ENCODE measurements around the gene RCAN2. TPM values are rescaled to one million over a fixed set of nuclear protein-coding genes. Genes with fewer than 3 reads are reported as not detected.
A peak's percentile ranks its signal among the peaks of the same experiment; 100 is the strongest.

The RCAN2 gene
- total RNA-seq, 1 experiment from 2014 or later = not detected

GRCh38 chr6:46189726-46190125 lies 301.5 kb downstream of the RCAN2 start:
- no peak for DNase-seq (ENCODE audit: low read depth)
- in situ Hi-C loops (cut with HindIII; ENCODE audit: low pct_unique_long_range_greater_than_20kb, low sequenced_read_pairs) = no loop called here

GRCh38 chr6:46186583-46186982 lies 304.7 kb downstream of the RCAN2 start:
- peak; percentile 34 for DNase-seq (ENCODE audit: low read depth)
- in situ Hi-C loops (cut with HindIII; ENCODE audit: low pct_unique_long_range_greater_than_20kb, low sequenced_read_pairs) = no loop called here

GRCh38 chr6:46184114-46184513 lies 307.1 kb downstream of the RCAN2 start:
- in situ Hi-C loops (cut with HindIII; ENCODE audit: low pct_unique_long_range_greater_than_20kb, low sequenced_read_pairs) = no loop called here
- no peak for DNase-seq (ENCODE audit: low read depth)

- in situ Hi-C loops (cut with HindIII; ENCODE audit: low pct_unique_long_range_greater_than_20kb, low sequenced_read_pairs) = no loop called here
- DNase-seq (ENCODE audit: low read depth) = no peak
These were observed 315.3 kb downstream of the RCAN2 start for GRCh38 chr6:46175976-46176375.

- no peak for DNase-seq (ENCODE audit: low read depth)
- in situ Hi-C loops (cut with HindIII; ENCODE audit: low pct_unique_long_range_greater_than_20kb, low sequenced_read_pairs) = no loop called here
These were observed 315.8 kb downstream of the RCAN2 start for GRCh38 chr6:46175446-46175845.

- no peak for DNase-seq (ENCODE audit: low read depth)
- in situ Hi-C loops (cut with HindIII; ENCODE audit: low pct_unique_long_range_greater_than_20kb, low sequenced_read_pairs) = no loop called here
These were observed 316.3 kb downstream of the RCAN2 start for GRCh38 chr6:46174904-46175303.

- no peak for DNase-seq (ENCODE audit: low read depth)
- in situ Hi-C loops (cut with HindIII; ENCODE audit: low pct_unique_long_range_greater_than_20kb, low sequenced_read_pairs) = no loop called here
These were observed 319.1 kb downstream of the RCAN2 start for GRCh38 chr6:46172176-46172575.

Other genes starting within 250 kb of the RCAN2 start
- 0.95 and 8.9 TPM in 2 replicates for gene CYP39A1, start 161.4 kb upstream of the RCAN2 start, total RNA-seq (2014; rRNA removed; shearing (Covaris generic); ENCODE audit: low replicate concordance)
- gene SLC25A27, start 161.5 kb upstream of the RCAN2 start, total RNA-seq (2014; rRNA removed; shearing (Covaris generic); ENCODE audit: low replicate concordance) = 4.6 and 7.6 TPM in 2 replicates
- not detected in 2 replicates for gene TDRD6, start 196.4 kb upstream of the RCAN2 start, total RNA-seq (2014; rRNA removed; shearing (Covaris generic); ENCODE audit: low replicate concordance)
- 0.44 TPM in 1 of 2 replicates, not detected in the other for gene PLA2G7, start 243.9 kb upstream of the RCAN2 start, total RNA-seq (2014; rRNA removed; shearing (Covaris generic); ENCODE audit: low replicate concordance)